Tibial artery (tissue), 4 donors: ENCODE data around the gene SLC35F6.
A peak's percentile ranks its signal among the peaks of the same experiment; 100 is the strongest.

ENCODE experiments used
- DNase-seq, 2 donors: peaks; one replicate each; pipeline ENCODE4 v3.0.0-alpha.2; 2019
- H3K27ac ChIP-seq, 2 donors: fragments of 200-600 bp; sonication (generic) in 1 of 2; 1 replicate in 1 of 2; 2 replicates in 1 of 2; pipeline ENCODE4 v1.5.1; 2018 to 2019; ENCODE audit warnings: mild to moderate bottlenecking in 1 of 2
- H3K27me3 ChIP-seq, 2 donors: fragments of 200-600 bp; sonication (generic) in 1 of 2; one replicate each; pipeline versions ENCODE4 v1.5.1 to v1.6.0; 2016 to 2019
- H3K36me3 ChIP-seq, 3 donors: fragments of 200-600 bp; sonication (generic) in 2 of 3; one replicate each; pipeline ENCODE4 v1.5.1; 2016 to 2019; ENCODE audit warnings: mild to moderate bottlenecking in 2 of 3
- H3K4me1 ChIP-seq, 4 donors: fragments of 200-600 bp; sonication (generic) in 2 of 4; 1 replicate in 3 of 4; 2 replicates in 1 of 4; pipeline ENCODE4 v1.5.1; 2016 to 2019
- H3K4me3 ChIP-seq, 2 donors: fragments of 200-600 bp; sonication (generic) in 1 of 2; 1 replicate in 1 of 2; 2 replicates in 1 of 2; pipeline ENCODE4 v1.5.1; 2018 to 2019; ENCODE audit warnings: mild to moderate bottlenecking in 2 of 2
- H3K9me3 ChIP-seq, 3 donors: fragments of 200-600 bp; sonication (generic) in 1 of 3; one replicate each; pipeline ENCODE4 v1.5.1; 2016 to 2019
- intact Hi-C: fragments of 100-400 bp; cut with DNase I; formaldehyde crosslinking; loops from one replicate; pipeline ENCODE4 v1.15.0; 2023; ENCODE audit warnings: low total_unique reads
- TF ChIP-seq, protein P1 (sequence below), 2 experiments: fragments of 200-600 bp in 1 of 2; fragments of 450-650 bp in 1 of 2; IDR thresholded peaks; one replicate each; pipeline ENCODE4 v1.5.1; 2017 to 2019; ENCODE audit warnings: antibody characterized with exemption in 2 of 2, mild to moderate bottlenecking in 1 of 2, moderate library complexity in 1 of 2

The SLC35F6 gene

DNA sequence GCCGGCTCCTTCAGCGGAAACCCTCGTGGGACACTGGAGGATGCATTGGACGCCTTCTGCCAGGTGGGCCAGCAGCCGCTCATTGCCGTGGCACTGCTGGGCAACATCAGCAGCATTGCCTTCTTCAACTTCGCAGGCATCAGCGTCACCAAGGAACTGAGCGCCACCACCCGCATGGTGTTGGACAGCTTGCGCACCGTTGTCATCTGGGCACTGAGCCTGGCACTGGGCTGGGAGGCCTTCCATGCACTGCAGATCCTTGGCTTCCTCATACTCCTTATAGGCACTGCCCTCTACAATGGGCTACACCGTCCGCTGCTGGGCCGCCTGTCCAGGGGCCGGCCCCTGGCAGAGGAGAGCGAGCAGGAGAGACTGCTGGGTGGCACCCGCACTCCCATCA lies 14.0 kb downstream of the SLC35F6 start:
- intact Hi-C loops, result no loop called here
- Histone ChIP-seq H3K27me3 (no peaks in the 10 kb centered on the region), H3K4me1 (peaks cover 0 to 6% (median 1%) of the 10 kb centered on the region in 4 donors), H3K36me3 (peaks cover 70 to 81% (median 78%) of the 10 kb centered on the region in 3 donors), H3K9me3 (no peaks in the 10 kb centered on the region), H3K27ac (no peak overlapping the region), H3K4me3 (no peak overlapping the region)
- TF ChIP-seq, protein P1, sequence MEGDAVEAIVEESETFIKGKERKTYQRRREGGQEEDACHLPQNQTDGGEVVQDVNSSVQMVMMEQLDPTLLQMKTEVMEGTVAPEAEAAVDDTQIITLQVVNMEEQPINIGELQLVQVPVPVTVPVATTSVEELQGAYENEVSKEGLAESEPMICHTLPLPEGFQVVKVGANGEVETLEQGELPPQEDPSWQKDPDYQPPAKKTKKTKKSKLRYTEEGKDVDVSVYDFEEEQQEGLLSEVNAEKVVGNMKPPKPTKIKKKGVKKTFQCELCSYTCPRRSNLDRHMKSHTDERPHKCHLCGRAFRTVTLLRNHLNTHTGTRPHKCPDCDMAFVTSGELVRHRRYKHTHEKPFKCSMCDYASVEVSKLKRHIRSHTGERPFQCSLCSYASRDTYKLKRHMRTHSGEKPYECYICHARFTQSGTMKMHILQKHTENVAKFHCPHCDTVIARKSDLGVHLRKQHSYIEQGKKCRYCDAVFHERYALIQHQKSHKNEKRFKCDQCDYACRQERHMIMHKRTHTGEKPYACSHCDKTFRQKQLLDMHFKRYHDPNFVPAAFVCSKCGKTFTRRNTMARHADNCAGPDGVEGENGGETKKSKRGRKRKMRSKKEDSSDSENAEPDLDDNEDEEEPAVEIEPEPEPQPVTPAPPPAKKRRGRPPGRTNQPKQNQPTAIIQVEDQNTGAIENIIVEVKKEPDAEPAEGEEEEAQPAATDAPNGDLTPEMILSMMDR (IDR thresholded peaks at IDR 0.05), result no peak
- no peak for DNase-seq

DNA sequence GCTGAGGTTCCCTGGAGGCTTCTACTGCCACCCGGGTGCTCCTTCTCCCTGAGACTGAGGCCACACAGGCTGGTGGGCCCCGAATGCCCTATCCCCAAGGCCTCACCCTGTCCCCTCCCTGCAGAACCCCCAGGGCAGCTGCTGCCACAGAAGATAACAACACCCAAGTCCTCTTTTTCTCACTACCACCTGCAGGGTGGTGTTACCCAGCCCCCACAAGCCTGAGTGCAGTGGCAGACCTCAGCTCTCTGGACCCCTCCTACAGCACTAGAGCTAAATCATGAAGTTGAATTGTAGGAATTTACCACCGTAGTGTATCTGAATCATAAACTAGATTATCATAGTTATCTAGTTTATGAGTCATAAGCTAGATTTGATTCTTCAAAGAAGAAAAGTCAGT lies 14.4 kb downstream of the SLC35F6 start:
- intact Hi-C loops, result no loop called here

DNA sequence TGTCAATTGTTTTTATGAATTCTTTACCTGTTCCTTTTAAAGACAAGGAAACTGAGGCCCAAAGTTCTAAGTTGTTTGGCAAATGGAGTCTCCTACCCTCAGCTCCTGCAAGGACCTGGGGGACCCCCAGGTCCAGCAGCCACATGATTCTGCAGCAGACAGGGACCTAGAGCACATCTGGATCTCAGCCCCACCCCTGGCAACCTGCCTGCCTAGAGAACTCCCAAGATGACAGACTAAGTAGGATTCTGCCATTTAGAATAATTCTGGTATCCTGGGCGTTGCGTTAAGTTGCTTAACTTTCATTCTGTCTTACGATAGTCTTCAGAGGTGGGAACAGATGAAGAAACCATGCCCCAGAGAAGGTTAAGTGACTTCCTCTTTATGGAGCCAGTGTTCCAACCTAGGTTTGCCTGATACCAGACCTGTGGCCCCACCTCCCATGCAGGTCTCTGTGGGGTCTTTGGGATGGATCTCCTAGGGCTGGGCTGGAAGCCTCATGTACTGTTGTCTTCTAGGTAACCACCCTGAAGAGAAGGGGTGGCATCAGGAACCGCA lies 16.2 kb downstream of the SLC35F6 start:
- H3K27me3 ChIP-seq, result no peaks in the 10 kb centered on the region
- H3K4me3 ChIP-seq, result no peak overlapping the region
- intact Hi-C loops, result no loop called here
- H3K27ac ChIP-seq, result no peak overlapping the region
- TF ChIP-seq, protein P1 (IDR thresholded peaks at IDR 0.05), result no peak
- DNase-seq, result no peak
- no peaks in the 10 kb centered on the region for H3K9me3 ChIP-seq
- H3K36me3 ChIP-seq, result peaks cover 58 to 65% (median 65%) of the 10 kb centered on the region in 3 donors
- H3K4me1 ChIP-seq, result peaks cover 0 to 6% (median 3%) of the 10 kb centered on the region in 4 donors

More for the DNA sequence above, 14.4 kb downstream of the SLC35F6 start:
- Histone ChIP-seq H3K4me3 (no peak overlapping the region), H3K27ac (no peak overlapping the region), H3K36me3 (peaks cover 70 to 81% (median 78%) of the 10 kb centered on the region in 3 donors), H3K9me3 (no peaks in the 10 kb centered on the region), H3K4me1 (peaks cover 0 to 4% (median 0%) of the 10 kb centered on the region in 4 donors), H3K27me3 (no peaks in the 10 kb centered on the region)
- no peak for DNase-seq
- TF ChIP-seq, protein P1 (IDR thresholded peaks at IDR 0.05), result no peak

DNA sequence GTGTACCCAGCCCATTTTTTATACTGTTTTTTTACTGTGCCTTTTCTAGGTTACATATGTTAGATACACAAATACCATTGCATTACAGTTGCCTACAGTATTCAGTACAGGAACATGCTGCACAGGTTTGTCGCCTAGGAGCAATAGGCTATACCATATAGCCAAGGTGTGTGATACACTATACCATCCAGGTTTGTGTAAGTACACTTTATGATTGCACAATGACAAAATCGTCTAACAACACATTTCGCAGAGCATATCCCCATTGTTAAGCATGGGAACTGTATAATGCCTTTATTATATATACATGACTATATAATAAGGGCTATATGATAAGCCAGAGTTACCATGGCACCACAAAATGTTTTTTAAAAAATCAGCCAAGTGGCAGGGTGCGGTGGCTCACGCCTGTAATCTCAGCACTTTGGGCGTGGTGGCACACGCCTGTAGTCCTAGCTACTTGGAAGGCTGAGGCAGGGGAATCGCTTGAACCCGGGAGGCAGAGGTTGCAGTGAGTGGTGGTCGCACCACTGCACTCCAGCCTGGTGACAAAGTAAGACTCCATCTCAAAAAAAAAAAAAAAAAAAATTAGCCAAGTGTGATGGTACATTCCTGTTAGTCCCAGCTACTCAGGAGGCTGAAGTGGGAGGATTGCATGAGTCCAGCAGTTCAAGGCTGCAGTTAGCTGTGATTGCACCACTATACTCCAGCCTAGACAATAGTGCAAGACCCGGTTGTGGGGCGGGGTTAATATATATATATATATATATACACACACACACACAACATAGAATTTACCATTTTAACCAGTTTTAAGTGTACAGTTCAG lies 19.0 kb downstream of the SLC35F6 start:
- Histone ChIP-seq H3K4me3 (no peak overlapping the region), H3K9me3 (no peaks in the 10 kb centered on the region), H3K36me3 (peaks cover 31 to 37% (median 36%) of the 10 kb centered on the region in 3 donors), H3K27me3 (no peaks in the 10 kb centered on the region), H3K4me1 (peaks cover 0 to 17% (median 10%) of the 10 kb centered on the region in 4 donors), H3K27ac (no peak overlapping the region)
- DNase-seq, result no peak
- TF ChIP-seq, protein P1 (IDR thresholded peaks at IDR 0.05), result no peak
- intact Hi-C loops, result no loop called here

DNA sequence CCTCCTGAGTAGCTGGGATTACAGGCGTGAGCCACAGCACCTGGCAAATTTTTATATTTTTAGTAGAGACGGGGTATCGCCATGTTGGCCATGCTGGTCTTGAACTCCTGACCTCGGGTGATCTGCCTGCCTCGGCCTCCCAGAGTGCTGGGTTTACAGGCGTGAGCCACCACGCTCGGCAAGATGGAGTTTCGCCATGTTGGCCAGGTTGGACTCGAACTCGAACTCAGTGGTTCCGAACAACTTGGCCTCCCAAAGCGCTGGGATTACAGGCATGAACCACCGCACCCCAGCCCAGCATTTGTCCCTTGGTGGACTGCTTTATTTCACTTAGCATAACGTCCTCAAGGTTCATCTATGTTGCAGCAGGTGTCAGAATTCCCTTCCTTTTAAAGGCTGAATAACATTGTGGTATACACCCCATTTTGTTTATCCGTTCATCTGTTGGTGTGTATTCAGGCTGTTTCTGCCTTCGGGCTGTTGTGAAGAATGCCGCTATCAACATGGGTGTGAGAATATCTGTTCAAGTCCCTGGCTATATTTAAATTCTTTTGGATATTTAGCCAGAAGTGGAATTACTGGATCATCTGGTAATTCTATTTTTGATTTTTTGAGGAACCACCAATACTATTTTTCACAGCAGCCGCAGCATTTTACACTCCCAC lies 20.6 kb downstream of the SLC35F6 start:
- Histone ChIP-seq H3K27me3 (no peaks in the 10 kb centered on the region), H3K4me1 (peaks cover 0 to 17% (median 10%) of the 10 kb centered on the region in 4 donors), H3K27ac (peak overlapping the region in 1 of 2 donors; percentile 54), H3K36me3 (peaks cover 17 to 21% (median 20%) of the 10 kb centered on the region in 3 donors), H3K9me3 (no peaks in the 10 kb centered on the region), H3K4me3 (peak overlapping the region in 1 of 2 donors; percentile 62)
- DNase-seq, result no peak
- TF ChIP-seq, protein P1 (IDR thresholded peaks at IDR 0.05), result no peak
- intact Hi-C loops, result no loop called here
